GM12878 (cell line): ENCODE results near the gene ZNF668. TPM values are rescaled to one million over a fixed set of nuclear protein-coding genes. Genes with fewer than 3 reads are reported as not detected.

Experiments used
- ATAC-seq: fragments of 200-7000 bp; cut with Tn5 transposase; 3 replicates; pipeline ENCODE4 v1.9.1; 2020; ENCODE audit warnings: mild to moderate bottlenecking, moderate library complexity
- BruUV-seq: library from RNA; stranded (reverse); fragments of 400-500 nt; replicated peaks from 2 replicates; lab custom pipeline; 2021; lab: Mats Ljungman, UMichigan
- CTCF ChIA-PET: fragments of 300-600 bp; sonication (Branson Sonifier 250); formaldehyde crosslinking; extraction: SDS; loops from one replicate; lab custom pipeline; 2021; ENCODE audit warnings: inconsistent platforms; lab: Yijun Ruan, JAX
- POLR2A ChIA-PET: fragments of 350-600 bp; formaldehyde crosslinking; extraction: SDS; loops from one replicate; lab custom pipeline; 2021; ENCODE audit warnings: inconsistent platforms; lab: Charles Lee
- RAD21 ChIA-PET: fragments of 300-600 bp; sonication (Branson Sonifier 250); formaldehyde crosslinking; loops from one replicate; lab custom pipeline; 2023; ENCODE audit warnings: antibody characterized with exemption; ENCODE audit not compliant: unreplicated experiment; lab: Charles Lee
- SMC1A ChIA-PET: fragments of 300-600 bp; sonication (Branson Sonifier 250); formaldehyde crosslinking; loops from one replicate; lab custom pipeline; 2023; ENCODE audit not compliant: unreplicated experiment, uncharacterized antibody; lab: Charles Lee
- DNase-seq: peaks from one replicate; pipeline ENCODE4 v3.0.0-alpha.2; 2011; ENCODE audit warnings: low read depth, low spot score
- FAIRE-seq: peaks from 3 replicates; lab custom pipeline; 2011; peaks lifted over from hg19 to GRCh38; lab: Jason Lieb, UNC
- H2AFZ ChIP-seq: 2 replicates; pipeline ENCODE4 v1.6.0; 2011; ENCODE audit warnings: low read depth, low read length, control low read depth; ENCODE audit not compliant: control insufficient read depth
- H3K27ac ChIP-seq: 2 replicates; pipeline ENCODE4 v1.5.1; 2011; ENCODE audit warnings: control low read depth; ENCODE audit not compliant: control insufficient read depth, insufficient read depth
- H3K27me3 ChIP-seq, 2 experiments: replicated peaks in 1 of 2; 2 replicates each; pipeline versions ENCODE4 v1.6.0 to v1.6.1; 2011; ENCODE audit warnings: low read length in 1 of 2; ENCODE audit not compliant: control insufficient read depth in 2 of 2, insufficient read depth in 2 of 2
- H3K36me3 ChIP-seq, 2 experiments: 2 replicates each; pipeline ENCODE4 v1.5.1; 2011; ENCODE audit warnings: low read length in 1 of 2; ENCODE audit not compliant: control insufficient read depth in 2 of 2, insufficient read depth in 2 of 2
- H3K4me1 ChIP-seq: 2 replicates; pipeline ENCODE4 v1.6.1; 2011; ENCODE audit warnings: mild to moderate bottlenecking, low read length, moderate library complexity, mixed read lengths; ENCODE audit not compliant: control insufficient read depth, insufficient read depth
- H3K4me2 ChIP-seq: 2 replicates; pipeline ENCODE4 v1.6.0; 2011; ENCODE audit warnings: control low read depth; ENCODE audit not compliant: control insufficient read depth, insufficient read depth
- H3K4me3 ChIP-seq: fragments of 200-600 bp; sonication (generic); 2 replicates; pipeline ENCODE4 v1.5.1; 2016
- H3K79me2 ChIP-seq: 2 replicates; pipeline ENCODE4 v1.6.0; 2011; ENCODE audit warnings: low read length; ENCODE audit not compliant: control insufficient read depth, insufficient read depth
- H3K9ac ChIP-seq: 2 replicates; pipeline ENCODE4 v1.8.0; 2011; ENCODE audit warnings: low read length, control low read depth, mixed read lengths; ENCODE audit not compliant: control insufficient read depth, insufficient read depth
- H3K9me3 ChIP-seq: replicated peaks from 3 replicates; pipeline ENCODE4 v1.5.1; 2011; ENCODE audit warnings: mild to moderate bottlenecking, low read length; ENCODE audit not compliant: control insufficient read depth, insufficient read depth
- H4K20me1 ChIP-seq: 2 replicates; pipeline ENCODE4 v1.6.0; 2011; ENCODE audit not compliant: control insufficient read depth, insufficient read depth
- CBX3 ChIP-seq: fragments of 200-600 bp; sonication (generic); IDR thresholded peaks from 2 replicates; pipeline ENCODE4 v1.6.1; 2016; ENCODE audit warnings: low read depth, borderline replicate concordance
- EGR1 ChIP-seq, 2 experiments: IDR thresholded peaks; 1 replicate in 1 of 2; 2 replicates in 1 of 2; pipeline ENCODE4 v1.6.1; 2011 to 2012; ENCODE audit warnings: low read depth in 2 of 2, low read length in 2 of 2, borderline replicate concordance in 1 of 2, mild to moderate bottlenecking in 1 of 2, moderate library complexity in 1 of 2
- FOS ChIP-seq: IDR thresholded peaks from 3 replicates; pipeline ENCODE4 v1.6.1; 2011; ENCODE audit warnings: borderline replicate concordance; ENCODE audit not compliant: insufficient read length; ENCODE audit errors: extremely low read depth
- GATAD2B ChIP-seq: fragments of 450-650 bp; conservative IDR thresholded peaks from 2 replicates; pipeline ENCODE4 v1.6.1; 2017; ENCODE audit warnings: low read depth, mild to moderate bottlenecking, moderate library complexity
- HDGF ChIP-seq: fragments of 450-650 bp; IDR thresholded peaks from 2 replicates; pipeline ENCODE4 v1.6.1; 2016; ENCODE audit warnings: antibody characterized with exemption
- NR2C1 ChIP-seq: fragments of 450-650 bp; IDR thresholded peaks from 2 replicates; pipeline ENCODE4 v1.6.1; 2017; ENCODE audit warnings: antibody characterized with exemption, mild to moderate bottlenecking, moderate library complexity
- RAD51 ChIP-seq: fragments of 450-650 bp; IDR thresholded peaks from 2 replicates; pipeline ENCODE4 v1.6.1; 2016; ENCODE audit warnings: moderate library complexity, mild to moderate bottlenecking, inconsistent platforms
- RELA ChIP-seq: fragments of 450-650 bp; IDR thresholded peaks from 2 replicates; pipeline ENCODE4 v1.8.0; 2014; ENCODE audit warnings: borderline replicate concordance; ENCODE audit not compliant: partially characterized antibody
- RFX5 ChIP-seq: IDR thresholded peaks from 2 replicates; pipeline ENCODE4 v1.6.1; 2011; ENCODE audit warnings: low read depth, low read length, improper control_type of control experiment
- SPI1 ChIP-seq: IDR thresholded peaks from 2 replicates; pipeline ENCODE4 v1.6.1; 2011; ENCODE audit warnings: low read depth, mild to moderate bottlenecking, low read length, moderate library complexity, borderline replicate concordance; ENCODE audit not compliant: insufficient read depth
- SUPT20H ChIP-seq: IDR thresholded peaks from 2 replicates; pipeline ENCODE4 v1.6.1; 2011; ENCODE audit warnings: low read depth, mild to moderate bottlenecking, low read length, moderate library complexity, borderline replicate concordance; ENCODE audit not compliant: control insufficient read depth
- TCF3 ChIP-seq: IDR thresholded peaks from 2 replicates; pipeline ENCODE4 v1.6.1; 2012; ENCODE audit warnings: low read depth, mild to moderate bottlenecking, low read length, borderline replicate concordance; ENCODE audit not compliant: insufficient read depth
- WGBS: methylation state at CpG from one replicate; pipeline ENCODE4 v1.1.6; 2016; ENCODE audit warnings: low lambda C conversion rate; ENCODE audit not compliant: insufficient replicate concordance, insufficient coverage; ENCODE audit errors: missing lambda C conversion rate; 5-methylcytosine and 5-hydroxymethylcytosine counted together
- in situ Hi-C: fragments of 300-500 bp; cut with MboI; formaldehyde crosslinking; loops from 9 replicates; pipeline ENCODE4 v1.14.3; 2018; ENCODE audit warnings: mixed read lengths
- intact Hi-C: fragments of 100-400 bp; cut with micrococcal nuclease; formaldehyde crosslinking; loops from one replicate; pipeline ENCODE4 v1.14.2; 2022; ENCODE audit not compliant: unreplicated experiment
- polyA plus RNA-seq, 11 experiments: library from polyadenylated mRNA; depleted of rRNA in 4 of 11; unstranded in 6 of 11; stranded (reverse) in 5 of 11; fragments of >200 nt; fragmentation: Nextera tagmentation in 4 of 11; fragmentation: Illumina TruSeq in 1 of 11; extraction: Ambion mirVana in 4 of 11; extraction: Trizol in 1 of 11; gene quantifications; 1 replicate in 1 of 11; 2 replicates in 10 of 11; pipeline versions ENCODE4 v1.2.1 to v1.2.3, GENCODE V29; 2011 to 2016; ENCODE audit warnings: inconsistent platforms in 2 of 11, missing spikeins in 2 of 11, low read depth in 1 of 11
- total RNA-seq, 4 experiments: library from RNA; depleted of rRNA in 3 of 4; stranded (reverse); fragments of >200 nt in 3 of 4; fragmentation: Illumina TruSeq in 1 of 4; extraction: Trizol in 1 of 4; gene quantifications; 2 replicates each; pipeline versions ENCODE4 v1.2.1 to v1.2.3, GENCODE V29; 2013 to 2021

The ZNF668 gene
- total and polyA plus RNA-seq, 10 of the 15 experiments (the other 5 are each of a cell fraction or from before 2014, with no cell fraction given), result 0.05 to 20.7 (median 10.0) TPM; not detected in 1

GRCh38 chr16:31036691-31037090, 37.3 kb downstream of the ZNF668 start:
- intact Hi-C loops, result no loop called here
- H3K27ac ChIP-seq, result no peak overlapping the region
- TF ChIP-seq SUPT20H, result no peak
- no peak for TF ChIP-seq TCF3
- no peak for TF ChIP-seq RAD51
- TF ChIP-seq, all 136 proteins: peak for 0
- FAIRE-seq (no peak), ATAC-seq (no peak), DNase-seq (no peak)
- ChIA-PET POLR2A (interaction anchor here (0.5 kb wide), 1 partner anchor 21 kb away, joined by 5 read pairs; no protein-coding TSS in a partner anchor), CTCF (no interaction called here), RAD21 (no interaction called here), SMC1A (no interaction called here)
- H4K20me1 ChIP-seq, result no peaks in the 10 kb centered on the region
- no peaks in the 10 kb centered on the region; the same call in 1 of the 2 replicates for H3K4me1 ChIP-seq
- H2AFZ ChIP-seq, result no peak overlapping the region
- no TSS peak for BruUV-seq
- H3K4me3 ChIP-seq, result no peak overlapping the region
- peaks cover 1 to 14% of the 10 kb centered on the region in 2 experiments; a peak in 3 of 4 replicates for H3K36me3 ChIP-seq
- peaks cover 7% of the 10 kb centered on the region for H3K79me2 ChIP-seq
- H3K4me2 ChIP-seq, result no peak overlapping the region
- 77% methylated on average over 2 of the region's 2 CpGs for WGBS
- in situ Hi-C loops, result no loop called here
- H3K27me3 ChIP-seq, result no peaks in the 10 kb centered on the region
- no peaks in the 10 kb centered on the region for H3K9me3 ChIP-seq
- H3K9ac ChIP-seq, result no peak overlapping the region

GRCh38 chr16:31033709-31034492, 40.1 kb downstream of the ZNF668 start:
- in situ Hi-C loops, result no loop called here
- DNase-seq, result peak; percentile 54
- no peaks in the 10 kb centered on the region; the same call in 1 of the 2 replicates for H3K4me1 ChIP-seq
- 7% methylated on average over 37 of the region's 47 CpGs for WGBS
- ChIA-PET RAD21 (interaction anchor here (0.7 to 2.6 kb wide), 3 partner anchors 38 to 108 kb away, joined by 4 to 12 read pairs (median 5); partner anchors contain the start of genes ZNF646 and ZNF668), SMC1A (no interaction called here), POLR2A (interaction anchor here (0.6 to 2.2 kb wide), 5 partner anchors 38 to 637 kb away, joined by 3 to 10 read pairs (median 6); partner anchors contain the start of genes VKORC1, ZNF646 and ZNF668), CTCF (interaction anchor here (0.5 to 1.7 kb wide), 4 partner anchors 35 to 108 kb away, joined by 3 to 5 read pairs (median 4); partner anchors contain the start of gene HSD3B7)
- no peaks in the 10 kb centered on the region for H3K9me3 ChIP-seq
- H3K9ac ChIP-seq, result peak overlapping the region; percentile 63
- no peaks in the 10 kb centered on the region for H3K27me3 ChIP-seq
- H2AFZ ChIP-seq, result peak overlapping the region; percentile 93
- H3K79me2 ChIP-seq, result peaks cover 7% of the 10 kb centered on the region
- H4K20me1 ChIP-seq, result no peaks in the 10 kb centered on the region
- peak overlapping the region; percentile 86 for H3K4me3 ChIP-seq
- ATAC-seq, result peak; percentile 83
- intact Hi-C loops, result loop anchor here (1.0 kb wide), 2 partner anchors 40 to 60 kb away; partner anchors contain the start of genes VKORC1, ZNF646 and ZNF668
- H3K36me3 ChIP-seq, result peaks cover 0 to 5% of the 10 kb centered on the region in 2 experiments; a peak in 2 of 4 replicates
- H3K4me2 ChIP-seq, result peak overlapping the region; percentile 63
- TSS peak; percentile 86 for BruUV-seq
- peak; percentile 97 for FAIRE-seq
- peak overlapping the region; percentile 73 for H3K27ac ChIP-seq
- TF ChIP-seq EGR1 (IDR thresholded peaks at IDR 0.05; ENCODE audit: borderline replicate concordance in 1 of 2, low read depth in 2 of 2, low read length in 2 of 2) (no peak), NR2C1 (no peak), RELA (no peak), RFX5 (no peak), GATAD2B (peak; percentile 59; the same call in 1 of the 2 replicates), CBX3 (no peak), HDGF (0 out of 2 replicates have a peak, but pooled peaks have one; percentile 46), SPI1 (no peak), FOS (no peak)
